ENCODE results near the gene SLC7A10. TPM values are rescaled to one million over a fixed set of nuclear protein-coding genes. Genes with fewer than 3 reads are reported as not detected.

SLC7A10 gene
- total RNA-seq, 2 donors from 2014 or later = not detected

- no peak for DNase-seq (ENCODE audit: low spot score)
- H3K4me3 Mint-ChIP-seq = no peak overlapping the region
- H3K27ac Mint-ChIP-seq = no peak overlapping the region
- H3K27me3 Mint-ChIP-seq = no peaks in the 10 kb centered on the region
- no peak for ATAC-seq
- H3K9me3 Mint-ChIP-seq = no peaks in the 10 kb centered on the region
- no peaks in the 10 kb centered on the region for H3K36me3 Mint-ChIP-seq
- H3K4me1 Mint-ChIP-seq (ENCODE audit: low read depth in 2 of 2) = no peaks in the 10 kb centered on the region
Observed at GRCh38 chr19:33249740-33250366, 24.2 kb upstream of the SLC7A10 start.

- Mint-ChIP-seq H3K27me3 (no peaks in the 10 kb centered on the region), H3K4me3 (no peak overlapping the region), H3K9me3 (no peaks in the 10 kb centered on the region), H3K27ac (no peak overlapping the region), H3K4me1 (ENCODE audit: low read depth in 2 of 2) (no peaks in the 10 kb centered on the region), H3K36me3 (no peaks in the 10 kb centered on the region)
- ATAC-seq (peak in 1 of 2 donors; percentile 53), DNase-seq (ENCODE audit: low spot score) (peak; percentile 54)
Observed at GRCh38 chr19:33248954-33249613, 23.4 kb upstream of the SLC7A10 start.

GRCh38 chr19:33248553-33248953, 22.9 kb upstream of the SLC7A10 start:
- DNase-seq (ENCODE audit: low spot score) = peak; percentile 44
- no peaks in the 10 kb centered on the region for H3K9me3 Mint-ChIP-seq
- no peaks in the 10 kb centered on the region for H3K36me3 Mint-ChIP-seq
- H3K27me3 Mint-ChIP-seq = no peaks in the 10 kb centered on the region
- H3K4me3 Mint-ChIP-seq = no peak overlapping the region
- no peak overlapping the region for H3K27ac Mint-ChIP-seq
- ATAC-seq = no peak
- no peaks in the 10 kb centered on the region for H3K4me1 Mint-ChIP-seq (ENCODE audit: low read depth in 2 of 2)

GRCh38 chr19:33248104-33248503, 22.5 kb upstream of the SLC7A10 start:
- no peaks in the 10 kb centered on the region for H3K27me3 Mint-ChIP-seq
- no peak overlapping the region for H3K4me3 Mint-ChIP-seq
- H3K27ac Mint-ChIP-seq = no peak overlapping the region
- peak; percentile 49 for DNase-seq (ENCODE audit: low spot score)
- H3K4me1 Mint-ChIP-seq (ENCODE audit: low read depth in 2 of 2) = no peaks in the 10 kb centered on the region
- no peak for ATAC-seq
- no peaks in the 10 kb centered on the region for H3K36me3 Mint-ChIP-seq
- H3K9me3 Mint-ChIP-seq = no peaks in the 10 kb centered on the region

GRCh38 chr19:33247441-33247819, 21.8 kb upstream of the SLC7A10 start:
- Mint-ChIP-seq H3K27me3 (no peaks in the 10 kb centered on the region), H3K4me1 (ENCODE audit: low read depth in 2 of 2) (peaks cover 0 to 3% of the 10 kb centered on the region in 2 donors), H3K9me3 (no peaks in the 10 kb centered on the region), H3K36me3 (no peaks in the 10 kb centered on the region), H3K4me3 (no peak overlapping the region), H3K27ac (no peak overlapping the region)
- ATAC-seq (no peak), DNase-seq (ENCODE audit: low spot score) (peak; percentile 38)

GRCh38 chr19:33246709-33247440, 21.2 kb upstream of the SLC7A10 start:
- ATAC-seq = no peak
- Mint-ChIP-seq H3K36me3 (no peaks in the 10 kb centered on the region), H3K4me3 (no peak overlapping the region), H3K27me3 (no peaks in the 10 kb centered on the region), H3K27ac (no peak overlapping the region), H3K9me3 (no peaks in the 10 kb centered on the region), H3K4me1 (ENCODE audit: low read depth in 2 of 2) (peaks cover 0 to 3% of the 10 kb centered on the region in 2 donors)
- DNase-seq (ENCODE audit: low spot score) = peak; percentile 51

- Mint-ChIP-seq H3K4me3 (no peak overlapping the region), H3K27me3 (no peaks in the 10 kb centered on the region), H3K36me3 (no peaks in the 10 kb centered on the region), H3K27ac (no peak overlapping the region), H3K4me1 (ENCODE audit: low read depth in 2 of 2) (peaks cover 0 to 3% of the 10 kb centered on the region in 2 donors), H3K9me3 (no peaks in the 10 kb centered on the region)
- ATAC-seq (no peak), DNase-seq (ENCODE audit: low spot score) (peak; percentile 38)
Observed at GRCh38 chr19:33245948-33246708, 20.5 kb upstream of the SLC7A10 start.

GRCh38 chr19:33242911-33243310, 17.3 kb upstream of the SLC7A10 start:
- Mint-ChIP-seq H3K27ac (no peak overlapping the region), H3K4me3 (no peak overlapping the region), H3K36me3 (no peaks in the 10 kb centered on the region), H3K27me3 (no peaks in the 10 kb centered on the region), H3K4me1 (ENCODE audit: low read depth in 2 of 2) (peaks cover 7 to 10% of the 10 kb centered on the region in 2 donors), H3K9me3 (no peaks in the 10 kb centered on the region)
- no peak for ATAC-seq
- DNase-seq (ENCODE audit: low spot score) = peak; percentile 35

- Mint-ChIP-seq H3K36me3 (no peaks in the 10 kb centered on the region), H3K9me3 (no peaks in the 10 kb centered on the region), H3K27me3 (no peaks in the 10 kb centered on the region), H3K4me3 (no peak overlapping the region), H3K27ac (no peak overlapping the region), H3K4me1 (ENCODE audit: low read depth in 2 of 2) (peaks cover 7 to 10% of the 10 kb centered on the region in 2 donors)
- DNase-seq (ENCODE audit: low spot score) = peak; percentile 37
- ATAC-seq = no peak
Observed at GRCh38 chr19:33242131-33242530, 16.5 kb upstream of the SLC7A10 start.

GRCh38 chr19:33241530-33242101, 16.0 kb upstream of the SLC7A10 start:
- Mint-ChIP-seq H3K9me3 (no peaks in the 10 kb centered on the region), H3K4me1 (ENCODE audit: low read depth in 2 of 2) (peaks cover 7 to 10% of the 10 kb centered on the region in 2 donors), H3K27ac (no peak overlapping the region), H3K36me3 (no peaks in the 10 kb centered on the region), H3K27me3 (no peaks in the 10 kb centered on the region), H3K4me3 (no peak overlapping the region)
- ATAC-seq (peak; percentile 54 to 64), DNase-seq (ENCODE audit: low spot score) (peak; percentile 61)

GRCh38 chr19:33241091-33241529, 15.5 kb upstream of the SLC7A10 start:
- Mint-ChIP-seq H3K4me1 (ENCODE audit: low read depth in 2 of 2) (peaks cover 7 to 10% of the 10 kb centered on the region in 2 donors), H3K27me3 (no peaks in the 10 kb centered on the region), H3K4me3 (no peak overlapping the region), H3K36me3 (no peaks in the 10 kb centered on the region), H3K27ac (no peak overlapping the region), H3K9me3 (no peaks in the 10 kb centered on the region)
- DNase-seq (ENCODE audit: low spot score) = peak; percentile 56
- ATAC-seq = peak in 1 of 2 donors; percentile 4

- no peaks in the 10 kb centered on the region for H3K36me3 Mint-ChIP-seq
- peaks cover 11 to 13% of the 10 kb centered on the region in 2 donors for H3K4me1 Mint-ChIP-seq (ENCODE audit: low read depth in 2 of 2)
- DNase-seq (ENCODE audit: low spot score) = peak; percentile 26
- ATAC-seq = no peak
- no peaks in the 10 kb centered on the region for H3K27me3 Mint-ChIP-seq
- no peaks in the 10 kb centered on the region for H3K9me3 Mint-ChIP-seq
- H3K27ac Mint-ChIP-seq = no peak overlapping the region
- no peak overlapping the region for H3K4me3 Mint-ChIP-seq
Observed at GRCh38 chr19:33240181-33240771, 14.6 kb upstream of the SLC7A10 start.

Data from natural killer cell treated with Interleukin-12 subunit alpha and Interleukin-12 subunit beta and Interleukin-15 and Interleukin-18, amount 100 ng/mL, for 72 hours (primary cell).